K562 (cell line): ENCODE measurements around the gene MPG. TPM values are rescaled to one million over a fixed set of nuclear protein-coding genes. Genes with fewer than 3 reads are reported as not detected.

Experiments
- ATAC-seq: fragments of 200-7000 bp; cut with Tn5 transposase; 3 replicates; pipeline ENCODE4 v1.9.1; 2020; ENCODE audit warnings: moderate library complexity
- BruUV-seq: library from RNA; stranded (reverse); fragments of 400-500 nt; replicated peaks from 2 replicates; lab custom pipeline; 2021; lab: Mats Ljungman, UMichigan
- CTCF ChIA-PET: fragments of 300-600 bp; formaldehyde crosslinking; extraction: SDS; loops from one replicate; lab custom pipeline; 2021; ENCODE audit warnings: low intra/inter-chr PET ratio; lab: Yijun Ruan, JAX
- POLR2A ChIA-PET: fragments of 300-600, 350-650 bp; sonication (Branson Sonifier 250); formaldehyde crosslinking; extraction: SDS; loops from one replicate; lab custom pipeline; 2021; ENCODE audit warnings: antibody characterized with exemption, inconsistent platforms; lab: Yijun Ruan, JAX
- DNase-seq, 4 experiments: peaks; one replicate each; pipeline versions ENCODE4 v3.0.0 to v3.0.0-alpha.2; 2011 to 2018; ENCODE audit warnings: low spot score in 3 of 4, mixed read lengths in 3 of 4; ENCODE audit errors: extremely low read depth in 1 of 4
- FAIRE-seq: peaks from 2 replicates; lab custom pipeline; 2011; peaks lifted over from hg19 to GRCh38; lab: Jason Lieb, UNC
- H2AFZ ChIP-seq: 2 replicates; pipeline ENCODE4 v1.6.0; 2011; ENCODE audit warnings: low read depth, low read length, control low read depth, inconsistent platforms
- H3K27ac ChIP-seq: fragments of 200-600 bp; 3 replicates; pipeline ENCODE4 v1.8.0; 2011; ENCODE audit warnings: low read depth, mild to moderate bottlenecking, control low read depth, inconsistent platforms, low read length, moderate library complexity, mixed read lengths; ENCODE audit errors: extremely low read depth
- H3K27me3 ChIP-seq, 2 experiments: fragments of 300-600 bp in 1 of 2; 2 replicates in 1 of 2; 3 replicates in 1 of 2; pipeline versions ENCODE4 v1.6.0 to v1.8.0; 2011; ENCODE audit warnings: inconsistent platforms in 2 of 2, low read length in 2 of 2, mild to moderate bottlenecking in 1 of 2, mixed read lengths in 1 of 2, moderate library complexity in 1 of 2; ENCODE audit not compliant: control insufficient read depth in 2 of 2, insufficient read depth in 2 of 2
- H3K36me3 ChIP-seq: fragments of 300-600 bp; 3 replicates; pipeline ENCODE4 v1.8.0; 2011; ENCODE audit warnings: mild to moderate bottlenecking, low read length, inconsistent platforms; ENCODE audit not compliant: control insufficient read depth, insufficient read depth
- H3K4me1 ChIP-seq, 2 experiments: fragments of 200-600 bp in 1 of 2; replicated peaks in 1 of 2; 2 replicates in 1 of 2; 3 replicates in 1 of 2; pipeline versions ENCODE4 v1.5.1 to v1.8.0; 2011; ENCODE audit warnings: inconsistent platforms in 2 of 2, low read length in 2 of 2, mild to moderate bottlenecking in 1 of 2, mixed read lengths in 1 of 2, moderate library complexity in 1 of 2; ENCODE audit not compliant: control insufficient read depth in 2 of 2, insufficient read depth in 2 of 2
- H3K4me2 ChIP-seq: 2 replicates; pipeline ENCODE4 v1.6.1; 2011; ENCODE audit warnings: low read length, control low read depth, inconsistent platforms, mixed read lengths; ENCODE audit not compliant: insufficient read depth
- H3K4me3 ChIP-seq: fragments of 200-600 bp; sonication (generic), shearing (Covaris generic); 2 replicates; pipeline ENCODE4 v1.5.1; 2016; ENCODE audit warnings: control low read depth, inconsistent platforms
- H3K79me2 ChIP-seq: fragments of 200-600 bp; 3 replicates; pipeline ENCODE4 v1.8.0; 2011; ENCODE audit warnings: low read length, inconsistent platforms; ENCODE audit not compliant: control insufficient read depth, insufficient read depth
- H3K9ac ChIP-seq, 2 experiments: 2 replicates each; pipeline versions ENCODE4 v1.6.0 to v1.6.1; 2011; ENCODE audit warnings: low read depth in 2 of 2, low read length in 2 of 2, control low read depth in 1 of 2, inconsistent platforms in 1 of 2, mild to moderate bottlenecking in 1 of 2, mixed read lengths in 1 of 2; ENCODE audit not compliant: insufficient read depth in 1 of 2
- H3K9me1 ChIP-seq: one replicate; pipeline ENCODE4 v1.6.0; 2011; ENCODE audit warnings: inconsistent platforms, mild to moderate bottlenecking, low read length, moderate library complexity; ENCODE audit not compliant: control insufficient read depth, insufficient read depth
- H3K9me3 ChIP-seq: replicated peaks from 2 replicates; pipeline ENCODE4 v1.5.1; 2011; ENCODE audit warnings: low read depth, low read length, inconsistent platforms; ENCODE audit not compliant: control insufficient read depth, insufficient read depth
- H4K20me1 ChIP-seq: replicated peaks from 2 replicates; pipeline ENCODE4 v1.6.1; 2011; ENCODE audit warnings: low read length, inconsistent platforms, mixed read lengths; ENCODE audit not compliant: control insufficient read depth, insufficient read depth
- CHD1 ChIP-seq: fragments of 200-600 bp; sonication (generic); IDR thresholded peaks from one replicate; pipeline ENCODE4 v1.6.1; 2012; ENCODE audit warnings: mild to moderate bottlenecking, moderate library complexity, low read length, inconsistent platforms
- CREB3L1 ChIP-seq: fragments of 450-650 bp; IDR thresholded peaks from 2 replicates; pipeline ENCODE4 v1.6.1; 2014; ENCODE audit warnings: low read depth, mild to moderate bottlenecking, moderate library complexity, borderline replicate concordance
- FOXP1 ChIP-seq: sonication (generic); formaldehyde crosslinking; IDR thresholded peaks from 2 replicates; pipeline ENCODE4 v1.8.0; 2022; ENCODE audit warnings: mild to moderate bottlenecking, missing genetic modification reagents
- HNRNPL ChIP-seq: fragments of 200-400 bp; formaldehyde crosslinking; IDR thresholded peaks from 2 replicates; pipeline ENCODE4 v1.6.1; 2017; ENCODE audit warnings: low read depth, mild to moderate bottlenecking, low read length
- NUFIP1 ChIP-seq: fragments of 450-650 bp; IDR thresholded peaks from 2 replicates; pipeline ENCODE4 v1.6.1; 2018; ENCODE audit not compliant: partially characterized antibody
- POLR2G ChIP-seq: fragments of 200-400 bp; formaldehyde crosslinking; IDR thresholded peaks from 2 replicates; pipeline ENCODE4 v1.6.1; 2017; ENCODE audit warnings: low read depth, mild to moderate bottlenecking, antibody characterized with exemption, low read length, moderate library complexity
- SNRNP70 ChIP-seq: fragments of 200-400 bp; formaldehyde crosslinking; optimal IDR thresholded peaks from 2 replicates; pipeline ENCODE3; 2017; ENCODE audit warnings: low read depth, low read length
- TEAD2 ChIP-seq: fragments of 450-650 bp; IDR thresholded peaks from 2 replicates; pipeline ENCODE4 v1.6.1; 2016; ENCODE audit warnings: missing genetic modification characterization, control low read depth, missing compliant biosample characterization
- ZC3H11A ChIP-seq: IDR thresholded peaks from 2 replicates; pipeline ENCODE4 v1.6.1; 2012; ENCODE audit warnings: low read depth, low read length, improper control_type of control experiment
- ZNF740 ChIP-seq, 3 experiments: fragments of 200-800 bp in 1 of 3; sonication (Bioruptor generic) in 1 of 3; sonication (generic) in 1 of 3; formaldehyde crosslinking in 1 of 3; IDR thresholded peaks; 2 replicates each; pipeline versions ENCODE4 v1.6.1 to v1.8.0; 2016 to 2022; ENCODE audit warnings: mild to moderate bottlenecking in 2 of 3, missing compliant biosample characterization in 2 of 3, missing genetic modification characterization in 2 of 3, missing genetic modification reagents in 1 of 3
- WGBS: fragments of 100-300 bp; shearing (Covaris generic); methylation state at CpG from one replicate; pipeline ENCODE4 v1.1.6; 2016; ENCODE audit warnings: low coverage, mixed read lengths; ENCODE audit not compliant: insufficient coverage; ENCODE audit errors: missing lambda C conversion rate; 5-methylcytosine and 5-hydroxymethylcytosine counted together
- in situ Hi-C: fragments of 300-500 bp; cut with MboI; formaldehyde crosslinking; loops from 4 replicates; pipeline ENCODE4 v1.15.0; 2018; ENCODE audit warnings: inconsistent platforms, mixed read lengths
- intact Hi-C: fragments of 100-400 bp; cut with micrococcal nuclease; formaldehyde crosslinking; loops from 2 replicates; pipeline ENCODE4 v1.14.2; 2022
- polyA plus RNA-seq, 8 experiments: library from polyadenylated mRNA; depleted of rRNA in 4 of 8; stranded (reverse) in 5 of 8; unstranded in 3 of 8; fragments of >200 nt; fragmentation: Nextera tagmentation in 2 of 8; fragmentation: Illumina TruSeq in 1 of 8; extraction: Ambion mirVana in 2 of 8; extraction: Trizol in 1 of 8; gene quantifications; 2 replicates each; pipeline versions ENCODE4 v1.2.1 to v1.2.3, GENCODE V29; 2011 to 2014; ENCODE audit warnings: inconsistent platforms in 1 of 8, missing spikeins in 1 of 8
- total RNA-seq, 7 experiments: library from RNA; depleted of rRNA in 6 of 7; stranded (reverse); fragments of >200 nt in 6 of 7; fragmentation: Illumina TruSeq in 2 of 7; extraction: Trizol in 2 of 7; gene quantifications; 2 replicates each; pipeline versions ENCODE4 v1.2.1 to v1.2.3, GENCODE V29; 2011 to 2021; ENCODE audit warnings: low replicate concordance in 1 of 7

Gene MPG
- total and polyA plus RNA-seq, 9 of the 15 experiments (the other 6 are each of a cell fraction or from before 2014, with no cell fraction given): 0.42 to 226 (median 36.2) TPM

GRCh38 chr16:60166-60565 is 17.9 kb upstream of the MPG start:
- H2AFZ ChIP-seq: no peak overlapping the region
- no peak overlapping the region for H3K4me2 ChIP-seq
- FAIRE-seq (no peak), ATAC-seq (no peak), DNase-seq (no peak)
- H3K36me3 ChIP-seq: peaks cover 41% of the 10 kb centered on the region
- in situ Hi-C loops (no loop called here), intact Hi-C loops (no loop called here)
- no TSS peak for BruUV-seq
- TF ChIP-seq NUFIP1 (no peak), CREB3L1 (no peak), SNRNP70 (no peak), ZC3H11A (no peak), POLR2G (peak; percentile 54; the same call in 1 of the 2 replicates), HNRNPL (no peak), ZNF740 (CRISPR knock-in tag; IDR thresholded peaks at IDR 0.05) (peak; percentile 10; the same call in 1 of the 2 replicates), ZNF740 (tag; IDR thresholded peaks at IDR 0.05) (no peak), FOXP1 (CRISPR knock-in tag) (no peak), TEAD2 (tag) (no peak), CHD1 (no peak)
- no peaks in the 10 kb centered on the region; the same call in none of the 2 replicates for H4K20me1 ChIP-seq
- H3K79me2 ChIP-seq: peaks cover 8% of the 10 kb centered on the region
- no peak overlapping the region for H3K4me3 ChIP-seq
- ChIA-PET POLR2A (interaction anchor here (0.6 to 2.1 kb wide), 2 partner anchors 11 to 297 kb away, joined by 3 to 18 read pairs; partner anchors contain the start of gene RHBDF1), CTCF (no interaction called here)
- 68% methylated on average over 6 of the region's 11 CpGs for WGBS
- peaks cover 2% of the 10 kb centered on the region for H3K9me1 ChIP-seq
- no peaks in the 10 kb centered on the region for H3K27me3 ChIP-seq
- H3K9ac ChIP-seq: no peak overlapping the region
- H3K4me1 ChIP-seq: peaks cover 3 to 29% of the 10 kb centered on the region in 2 experiments; a peak in 2 of 5 replicates
- no peaks in the 10 kb centered on the region for H3K9me3 ChIP-seq
- H3K27ac ChIP-seq: no peak overlapping the region
